Smooth muscle cell (in vitro differentiated cells): ENCODE data around the gene CCDC169. TPM values are rescaled to one million over a fixed set of nuclear protein-coding genes. Genes with fewer than 3 reads are reported as not detected.

Experiments used
- DNase-seq: peaks from one replicate; lab custom pipeline; 2025; ENCODE audit not compliant: unreplicated experiment; lab: John Stamatoyannopoulos, UW
- H2AFZ ChIP-seq: fragments of 200-600 bp; sonication (generic); 2 replicates; pipeline ENCODE4 v1.6.0; 2016; ENCODE audit warnings: antibody characterized with exemption, low read depth, mild to moderate bottlenecking
- H3F3A ChIP-seq: fragments of 200-600 bp; sonication (generic); 2 replicates; pipeline ENCODE4 v1.6.0; 2017; ENCODE audit warnings: antibody characterized with exemption, low read depth
- H3K27ac ChIP-seq: fragments of 200-600 bp; sonication (generic); 2 replicates; pipeline ENCODE4 v1.5.1; 2016; ENCODE audit warnings: low read depth, mild to moderate bottlenecking
- H3K27me3 ChIP-seq: fragments of 200-600 bp; sonication (generic); 2 replicates; pipeline ENCODE4 v1.6.1; 2016; ENCODE audit warnings: low read depth, mild to moderate bottlenecking
- H3K36me3 ChIP-seq: fragments of 200-600 bp; sonication (generic); 2 replicates; pipeline ENCODE4 v1.5.1; 2016; ENCODE audit warnings: low read depth
- H3K4me1 ChIP-seq: fragments of 200-600 bp; sonication (generic); 2 replicates; pipeline ENCODE4 v1.5.1; 2016; ENCODE audit warnings: low read depth
- H3K4me2 ChIP-seq: fragments of 200-600 bp; sonication (generic); 2 replicates; pipeline ENCODE4 v1.6.0; 2016; ENCODE audit warnings: mild to moderate bottlenecking
- H3K4me3 ChIP-seq: fragments of 200-600 bp; sonication (generic); 2 replicates; pipeline ENCODE4 v1.5.1; 2016; ENCODE audit warnings: mild to moderate bottlenecking
- H3K79me2 ChIP-seq: fragments of 200-600 bp; sonication (generic); 2 replicates; pipeline ENCODE4 v1.6.0; 2016; ENCODE audit warnings: low read depth, mild to moderate bottlenecking
- H3K9ac ChIP-seq: fragments of 200-600 bp; sonication (generic); 2 replicates; pipeline ENCODE4 v1.6.0; 2016; ENCODE audit warnings: low read depth
- H3K9me3 ChIP-seq: fragments of 200-600 bp; sonication (generic); replicated peaks from 2 replicates; pipeline ENCODE4 v1.5.1; 2016; ENCODE audit warnings: low read depth
- H4K20me1 ChIP-seq: fragments of 200-600 bp; sonication (generic); 2 replicates; pipeline ENCODE4 v1.6.0; 2016; ENCODE audit warnings: low read depth
- CTCF ChIP-seq: fragments of 200-600 bp; sonication (generic); IDR thresholded peaks from 2 replicates; pipeline ENCODE4 v1.5.1; 2017; ENCODE audit warnings: borderline replicate concordance, mild to moderate bottlenecking, antibody characterized with exemption; ENCODE audit not compliant: insufficient read depth, poor library complexity, severe bottlenecking
- WGBS: methylation state at CpG from one replicate; pipeline ENCODE4 v1.1.7; 2016; ENCODE audit warnings: low lambda C conversion rate; 5-methylcytosine and 5-hydroxymethylcytosine counted together
- polyA plus RNA-seq: library from polyadenylated mRNA; unstranded; fragments of >200 nt; fragmentation: Nextera tagmentation; extraction: Ambion mirVana; gene quantifications from 2 replicates; pipeline ENCODE4 v1.2.1, GENCODE V29; 2016
- total RNA-seq: library from RNA; depleted of rRNA; stranded (reverse); fragments of >200 nt; gene quantifications from 2 replicates; pipeline ENCODE4 v1.2.3, GENCODE V29; 2014

Gene CCDC169
- total and polyA plus RNA-seq, 2 experiments from 2014 or later, result 1.1 to 1.5 TPM

- no peaks in the 10 kb centered on the region for H4K20me1 ChIP-seq
- H3K9ac ChIP-seq, result no peak overlapping the region
- H3K27me3 ChIP-seq, result no peaks in the 10 kb centered on the region
- H3K4me2 ChIP-seq, result no peak overlapping the region
- no peak for DNase-seq
- WGBS, result 39% methylated on average over 6 of the region's 6 CpGs
- TF ChIP-seq CTCF, result peak; percentile 92
- H3K4me1 ChIP-seq, result no peaks in the 10 kb centered on the region
- no peak overlapping the region for H3K4me3 ChIP-seq
- no peak overlapping the region for H3K27ac ChIP-seq
- no peaks in the 10 kb centered on the region for H3F3A ChIP-seq
- H2AFZ ChIP-seq, result no peak overlapping the region
- no peaks in the 10 kb centered on the region for H3K36me3 ChIP-seq
- no peaks in the 10 kb centered on the region for H3K79me2 ChIP-seq
- H3K9me3 ChIP-seq, result no peaks in the 10 kb centered on the region
Measured at GRCh38 chr13:36282821-36283432, 14.7 kb downstream of the CCDC169 start.

GRCh38 chr13:36275190-36276002, 22.2 kb downstream of the CCDC169 start:
- Histone ChIP-seq H3K27me3 (no peaks in the 10 kb centered on the region), H3F3A (no peaks in the 10 kb centered on the region), H4K20me1 (no peaks in the 10 kb centered on the region), H3K36me3 (no peaks in the 10 kb centered on the region), H2AFZ (no peak overlapping the region), H3K4me1 (no peaks in the 10 kb centered on the region), H3K27ac (no peak overlapping the region), H3K9ac (peak overlapping the region; percentile 27), H3K9me3 (no peaks in the 10 kb centered on the region), H3K4me2 (no peak overlapping the region), H3K79me2 (no peaks in the 10 kb centered on the region), H3K4me3 (no peak overlapping the region)
- WGBS, result 82% methylated on average over 3 of the region's 3 CpGs
- DNase-seq, result no peak
- TF ChIP-seq CTCF, result peak; percentile 75

- 91% methylated on average over 2 of the region's 2 CpGs for WGBS
- H2AFZ ChIP-seq, result no peak overlapping the region
- no peaks in the 10 kb centered on the region for H3K4me1 ChIP-seq
- no peak overlapping the region for H3K27ac ChIP-seq
- H3K79me2 ChIP-seq, result no peaks in the 10 kb centered on the region
- H3K4me2 ChIP-seq, result no peak overlapping the region
- no peaks in the 10 kb centered on the region for H3K9me3 ChIP-seq
- H3K4me3 ChIP-seq, result no peak overlapping the region
- TF ChIP-seq CTCF, result no peak
- no peaks in the 10 kb centered on the region for H3K27me3 ChIP-seq
- no peak for DNase-seq
- H4K20me1 ChIP-seq, result no peaks in the 10 kb centered on the region
- no peaks in the 10 kb centered on the region for H3K36me3 ChIP-seq
- no peak overlapping the region for H3K9ac ChIP-seq
- no peaks in the 10 kb centered on the region for H3F3A ChIP-seq
Measured at GRCh38 chr13:36273431-36273830, 24.2 kb downstream of the CCDC169 start.

GRCh38 chr13:36261976-36262375, 35.6 kb downstream of the CCDC169 start:
- Histone ChIP-seq H3K4me2 (no peak overlapping the region), H3K4me1 (no peaks in the 10 kb centered on the region), H3K9ac (no peak overlapping the region), H4K20me1 (no peaks in the 10 kb centered on the region), H3K4me3 (no peak overlapping the region), H3K9me3 (no peaks in the 10 kb centered on the region), H2AFZ (no peak overlapping the region), H3K36me3 (no peaks in the 10 kb centered on the region), H3F3A (no peaks in the 10 kb centered on the region), H3K27me3 (peaks cover 25% of the 10 kb centered on the region), H3K27ac (no peak overlapping the region), H3K79me2 (no peaks in the 10 kb centered on the region)
- no peak for TF ChIP-seq CTCF
- DNase-seq, result no peak
